Fibroblast of lung (primary cell): Measurements from ENCODE around the gene CRIP1. TPM values are rescaled to one million over a fixed set of nuclear protein-coding genes. Genes with fewer than 3 reads are reported as not detected.

Source experiments
- DNase-seq, 2 donors: peaks; one replicate each; pipeline versions ENCODE4 v3.0.0 to v3.0.0-alpha.2; 2010; ENCODE audit warnings: low read depth in 2 of 2
- H2AFZ ChIP-seq: 2 replicates; pipeline ENCODE4 v1.5.1; 2012; ENCODE audit warnings: low read length, control low read depth, inconsistent platforms
- H3K27ac ChIP-seq: 2 replicates; pipeline ENCODE4 v1.5.1; 2011; ENCODE audit warnings: low read length, control low read depth; ENCODE audit not compliant: insufficient read depth
- H3K27me3 ChIP-seq: 2 replicates; pipeline ENCODE4 v1.5.1; 2011; ENCODE audit warnings: mild to moderate bottlenecking, low read length; ENCODE audit not compliant: control insufficient read depth, insufficient read depth
- H3K36me3 ChIP-seq: 2 replicates; pipeline ENCODE4 v1.5.1; 2011; ENCODE audit warnings: low read length; ENCODE audit not compliant: control insufficient read depth, insufficient read depth
- H3K4me1 ChIP-seq: 2 replicates; pipeline ENCODE4 v1.5.1; 2011; ENCODE audit warnings: low read length; ENCODE audit not compliant: control insufficient read depth, insufficient read depth; ENCODE audit errors: extremely low read depth
- H3K4me2 ChIP-seq: 2 replicates; pipeline ENCODE4 v1.5.1; 2011; ENCODE audit warnings: low read length, control low read depth; ENCODE audit not compliant: insufficient read depth; ENCODE audit errors: extremely low read depth
- H3K4me3 ChIP-seq, 4 experiments: fragments of 200-600 bp in 1 of 4; sonication (generic) in 1 of 4; replicated peaks in 1 of 4; 2 replicates each; pipeline ENCODE4 v1.5.1; 2011 to 2016; ENCODE audit warnings: low read length in 4 of 4, low read depth in 3 of 4, mild to moderate bottlenecking in 3 of 4, control low read depth in 2 of 4, inconsistent platforms in 1 of 4, mixed read lengths in 1 of 4; ENCODE audit not compliant: insufficient read depth in 1 of 4; ENCODE audit errors: control extremely low read depth in 1 of 4
- H3K79me2 ChIP-seq: 2 replicates; pipeline ENCODE4 v1.5.1; 2012; ENCODE audit warnings: mild to moderate bottlenecking, low read length, inconsistent platforms; ENCODE audit not compliant: control insufficient read depth, insufficient read depth
- H3K9ac ChIP-seq: 2 replicates; pipeline ENCODE4 v1.5.1; 2011; ENCODE audit warnings: mild to moderate bottlenecking, low read length, control low read depth; ENCODE audit not compliant: insufficient read depth
- H3K9me3 ChIP-seq: 2 replicates; pipeline ENCODE4 v1.5.1; 2012; ENCODE audit warnings: low read depth, low read length; ENCODE audit not compliant: control insufficient read depth, insufficient read depth
- H4K20me1 ChIP-seq: 2 replicates; pipeline ENCODE4 v1.5.1; 2011; ENCODE audit warnings: low read length; ENCODE audit not compliant: control insufficient read depth, insufficient read depth; ENCODE audit errors: extremely low read depth
- EZH2 ChIP-seq: IDR thresholded peaks from 2 replicates; pipeline ENCODE4 v1.5.1; 2012; ENCODE audit warnings: low read length, control low read depth, mild to moderate bottlenecking; ENCODE audit errors: missing control alignments
- polyA plus RNA-seq, 2 donors: library from polyadenylated mRNA; depleted of rRNA in 1 of 2; stranded (reverse) in 1 of 2; unstranded in 1 of 2; fragments of >200 nt; gene quantifications; 2 replicates each; pipeline ENCODE4 v1.2.1, GENCODE V29; 2011 to 2012; ENCODE audit warnings: missing spikeins in 1 of 2
- total RNA-seq: library from RNA; depleted of rRNA; stranded (reverse); fragments of >200 nt; gene quantifications from 2 replicates; pipeline ENCODE4 v1.2.1, GENCODE V29; 2014
- TF ChIP-seq, protein P1 (sequence below), 2 donors: IDR thresholded peaks in 1 of 2; conservative IDR thresholded peaks in 1 of 2; 1 replicate in 1 of 2; 2 replicates in 1 of 2; pipeline ENCODE4 v1.5.1; 2011 to 2012; ENCODE audit warnings: low read length in 2 of 2, control low read depth in 1 of 2, inconsistent platforms in 1 of 2, low read depth in 1 of 2, mild to moderate bottlenecking in 1 of 2

CRIP1 gene
- total and polyA plus RNA-seq, 2 donors (not counting 1 experiment from before 2014, with no cell fraction given) = 2.5 to 3.0 TPM

DNA sequence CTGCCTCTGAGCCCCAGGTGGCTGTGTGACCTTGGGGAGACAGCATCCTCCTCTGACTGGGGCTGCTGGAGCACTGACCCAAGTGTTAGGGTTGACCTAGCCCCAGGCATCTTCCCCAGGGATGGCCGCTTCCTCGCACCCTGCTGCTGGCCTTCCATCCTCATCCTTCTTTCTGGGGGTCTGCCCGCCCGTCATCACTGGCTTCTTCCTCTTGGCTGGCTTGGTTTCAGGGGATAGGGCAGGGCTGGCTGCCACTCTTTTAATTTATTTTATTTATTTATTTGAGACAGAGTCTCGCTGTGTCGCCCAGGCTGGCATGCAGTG is 7.9 kb downstream of the CRIP1 start:
- H4K20me1 ChIP-seq = no peaks in the 10 kb centered on the region
- H3K27me3 ChIP-seq = no peaks in the 10 kb centered on the region
- H2AFZ ChIP-seq = no peak overlapping the region
- H3K36me3 ChIP-seq = no peaks in the 10 kb centered on the region
- no peak overlapping the region for H3K9ac ChIP-seq
- H3K27ac ChIP-seq = no peak overlapping the region
- no peak for DNase-seq
- TF ChIP-seq EZH2 = no peak
- TF ChIP-seq, protein P1, sequence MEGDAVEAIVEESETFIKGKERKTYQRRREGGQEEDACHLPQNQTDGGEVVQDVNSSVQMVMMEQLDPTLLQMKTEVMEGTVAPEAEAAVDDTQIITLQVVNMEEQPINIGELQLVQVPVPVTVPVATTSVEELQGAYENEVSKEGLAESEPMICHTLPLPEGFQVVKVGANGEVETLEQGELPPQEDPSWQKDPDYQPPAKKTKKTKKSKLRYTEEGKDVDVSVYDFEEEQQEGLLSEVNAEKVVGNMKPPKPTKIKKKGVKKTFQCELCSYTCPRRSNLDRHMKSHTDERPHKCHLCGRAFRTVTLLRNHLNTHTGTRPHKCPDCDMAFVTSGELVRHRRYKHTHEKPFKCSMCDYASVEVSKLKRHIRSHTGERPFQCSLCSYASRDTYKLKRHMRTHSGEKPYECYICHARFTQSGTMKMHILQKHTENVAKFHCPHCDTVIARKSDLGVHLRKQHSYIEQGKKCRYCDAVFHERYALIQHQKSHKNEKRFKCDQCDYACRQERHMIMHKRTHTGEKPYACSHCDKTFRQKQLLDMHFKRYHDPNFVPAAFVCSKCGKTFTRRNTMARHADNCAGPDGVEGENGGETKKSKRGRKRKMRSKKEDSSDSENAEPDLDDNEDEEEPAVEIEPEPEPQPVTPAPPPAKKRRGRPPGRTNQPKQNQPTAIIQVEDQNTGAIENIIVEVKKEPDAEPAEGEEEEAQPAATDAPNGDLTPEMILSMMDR (conservative IDR thresholded peaks at IDR 0.05 in 1 of 2, IDR thresholded peaks at IDR 0.05 in 1 of 2; ENCODE audit: low read depth in 1 of 2, low read length in 2 of 2) = no peak
- no peaks in the 10 kb centered on the region for H3K9me3 ChIP-seq
- H3K4me1 ChIP-seq = no peaks in the 10 kb centered on the region
- no peak overlapping the region for H3K4me2 ChIP-seq
- no peak overlapping the region for H3K4me3 ChIP-seq
- H3K79me2 ChIP-seq = peaks cover 3% of the 10 kb centered on the region

DNA sequence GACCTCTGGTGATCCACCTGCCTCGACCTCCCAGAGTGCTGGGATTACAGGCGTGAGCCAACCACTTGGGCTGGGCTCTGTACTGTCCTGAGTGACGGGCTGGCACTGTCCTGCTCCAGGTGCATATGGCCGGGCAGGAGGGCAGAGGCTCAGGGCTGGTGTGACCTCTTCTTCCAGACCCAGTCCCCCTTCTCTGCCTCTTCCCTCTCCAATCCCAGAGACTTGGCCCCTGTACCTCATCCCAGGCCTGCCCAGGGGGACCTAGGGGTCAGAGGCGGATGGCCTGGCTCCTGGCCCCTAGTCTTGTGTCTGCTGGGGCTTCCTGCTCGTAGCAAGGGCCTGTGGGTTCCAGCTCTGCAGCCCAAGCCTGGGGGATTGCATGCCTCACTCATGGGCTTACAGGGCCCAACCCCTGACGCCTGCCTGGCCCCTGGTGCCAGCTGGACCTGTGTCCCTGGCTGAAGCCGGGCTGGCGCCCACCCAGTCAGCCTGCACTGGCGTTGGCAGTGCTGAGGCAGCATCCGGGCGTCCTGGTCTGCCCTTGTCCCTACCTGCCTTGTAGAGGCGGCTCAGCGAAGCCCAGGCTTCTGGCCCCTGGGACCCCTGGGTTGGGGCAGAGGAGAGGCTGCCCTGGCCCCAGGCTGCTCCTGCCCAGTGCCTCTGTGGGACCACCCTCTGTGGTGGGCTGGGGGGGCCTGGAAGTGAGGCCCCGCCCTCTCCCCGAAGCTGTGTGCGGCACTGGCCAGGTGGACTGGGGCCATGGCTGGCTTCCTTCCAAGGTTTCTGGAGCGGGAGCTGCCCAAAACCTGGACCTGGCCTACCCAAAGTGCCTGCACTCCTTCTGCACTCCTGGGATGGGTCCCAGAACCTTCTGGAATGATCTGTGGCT is 8.7 kb downstream of the CRIP1 start:
- no peak overlapping the region for H2AFZ ChIP-seq
- H3K4me1 ChIP-seq = no peaks in the 10 kb centered on the region
- no peaks in the 10 kb centered on the region for H4K20me1 ChIP-seq
- TF ChIP-seq EZH2 = no peak
- TF ChIP-seq, protein P1 (conservative IDR thresholded peaks at IDR 0.05 in 1 of 2, IDR thresholded peaks at IDR 0.05 in 1 of 2; ENCODE audit: low read depth in 1 of 2, low read length in 2 of 2) = no peak
- H3K79me2 ChIP-seq = peaks cover 3% of the 10 kb centered on the region
- H3K27ac ChIP-seq = no peak overlapping the region
- H3K36me3 ChIP-seq = no peaks in the 10 kb centered on the region
- DNase-seq = no peak
- no peak overlapping the region for H3K4me3 ChIP-seq
- H3K27me3 ChIP-seq = no peaks in the 10 kb centered on the region
- H3K9me3 ChIP-seq = no peaks in the 10 kb centered on the region
- no peak overlapping the region for H3K9ac ChIP-seq
- no peak overlapping the region for H3K4me2 ChIP-seq

DNA sequence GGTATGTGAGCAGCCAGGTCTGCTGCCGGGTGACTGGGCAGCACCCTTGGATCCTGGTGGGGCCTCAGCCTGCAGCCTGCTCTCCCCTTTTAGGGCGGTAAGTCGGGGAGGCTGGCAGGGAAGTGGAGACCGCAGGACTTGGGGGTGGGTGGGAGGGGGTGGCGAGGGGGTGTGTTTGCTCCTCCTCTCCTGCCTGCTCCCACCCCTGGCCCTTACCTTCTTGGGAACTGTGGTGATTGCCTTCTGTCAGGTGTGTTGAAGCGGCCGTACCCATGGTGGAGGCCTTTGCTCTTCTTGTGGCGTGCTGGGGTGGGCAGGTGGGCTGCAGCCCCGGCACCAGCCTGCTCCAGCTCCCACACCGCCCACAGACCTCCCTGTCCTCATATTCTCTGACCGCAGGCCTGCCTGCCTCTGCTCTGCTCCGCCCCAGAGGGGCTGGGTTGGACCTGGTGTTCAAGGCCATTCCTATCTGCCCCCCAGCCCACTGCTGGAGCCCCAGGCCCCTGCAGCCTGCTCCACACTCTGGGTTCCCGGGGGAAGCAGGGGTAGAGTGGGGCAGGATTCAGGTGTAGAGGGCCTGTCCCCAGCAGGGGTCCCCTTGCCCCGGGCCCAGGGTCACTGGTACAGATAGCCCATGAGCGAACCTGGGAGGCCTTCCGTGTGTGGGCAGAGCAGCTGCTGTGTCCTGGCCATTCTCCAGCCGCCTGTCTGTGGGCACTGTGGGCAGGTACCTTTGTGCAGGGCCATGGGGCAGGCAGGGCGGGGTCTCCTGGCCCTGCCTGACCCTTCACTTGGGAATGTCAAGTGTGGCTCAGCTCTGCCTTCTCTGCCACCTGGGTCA is 9.5 kb downstream of the CRIP1 start:
- TF ChIP-seq EZH2 = no peak
- TF ChIP-seq, protein P1 (conservative IDR thresholded peaks at IDR 0.05 in 1 of 2, IDR thresholded peaks at IDR 0.05 in 1 of 2; ENCODE audit: low read depth in 1 of 2, low read length in 2 of 2) = no peak
- Histone ChIP-seq H3K4me1 (no peaks in the 10 kb centered on the region), H3K79me2 (peaks cover 3% of the 10 kb centered on the region), H3K4me2 (no peak overlapping the region), H4K20me1 (no peaks in the 10 kb centered on the region), H3K27me3 (no peaks in the 10 kb centered on the region), H3K27ac (no peak overlapping the region), H3K4me3 (no peak overlapping the region), H3K36me3 (no peaks in the 10 kb centered on the region), H3K9me3 (no peaks in the 10 kb centered on the region), H3K9ac (no peak overlapping the region), H2AFZ (no peak overlapping the region)
- DNase-seq = no peak
